Endothelial cell of umbilical vein (primary cell): ENCODE measurements around the gene WDR27. TPM values are rescaled to one million over a fixed set of nuclear protein-coding genes. Genes with fewer than 3 reads are reported as not detected.

Experiments used
- BruUV-seq: library from RNA; stranded (reverse); fragments of 400-500 nt; replicated peaks from 2 replicates; lab custom pipeline; 2021; lab: Mats Ljungman, UMichigan
- CTCF ChIA-PET: fragments of 300-600, 350-600 bp; sonication (Branson Sonifier 250); formaldehyde crosslinking; loops from one replicate; lab custom pipeline; 2021; ENCODE audit warnings: antibody characterized with exemption, inconsistent platforms; lab: Charles Lee
- POLR2A ChIA-PET: fragments of 300-600, 350-600 bp; sonication (Branson Sonifier 250); formaldehyde crosslinking; loops from one replicate; lab custom pipeline; 2021; ENCODE audit warnings: antibody characterized with exemption, inconsistent platforms; lab: Charles Lee
- DNase-seq: peaks from one replicate; pipeline ENCODE4 v3.0.0-alpha.2; 2011; ENCODE audit warnings: low read depth, low spot score
- FAIRE-seq: peaks from 2 replicates; lab custom pipeline; 2011; peaks lifted over from hg19 to GRCh38; lab: Jason Lieb, UNC
- H2AFZ ChIP-seq: 2 replicates; pipeline ENCODE4 v1.6.0; 2012; ENCODE audit warnings: low read depth, low read length, control low read depth, inconsistent platforms
- H3K27ac ChIP-seq: 2 replicates; pipeline ENCODE4 v1.5.1; 2011; ENCODE audit warnings: low read depth, mild to moderate bottlenecking, control low read depth, low read length, moderate library complexity; ENCODE audit not compliant: insufficient read depth
- H3K27me3 ChIP-seq, 2 experiments: 2 replicates each; pipeline versions ENCODE4 v1.6.0 to v1.6.1; 2011; ENCODE audit warnings: low read length in 2 of 2, mixed read lengths in 1 of 2; ENCODE audit not compliant: control insufficient read depth in 2 of 2, insufficient read depth in 2 of 2
- H3K36me3 ChIP-seq, 2 experiments: 2 replicates in 1 of 2; 3 replicates in 1 of 2; pipeline ENCODE4 v1.5.1; 2011; ENCODE audit warnings: low read length in 2 of 2, mild to moderate bottlenecking in 1 of 2, moderate library complexity in 1 of 2; ENCODE audit not compliant: control insufficient read depth in 2 of 2, insufficient read depth in 2 of 2; ENCODE audit errors: extremely low read depth in 1 of 2
- H3K4me1 ChIP-seq: 3 replicates; pipeline ENCODE4 v1.5.1; 2011; ENCODE audit warnings: mild to moderate bottlenecking, low read length; ENCODE audit not compliant: control insufficient read depth, insufficient read depth; ENCODE audit errors: extremely low read depth
- H3K4me2 ChIP-seq: 2 replicates; pipeline ENCODE4 v1.6.1; 2011; ENCODE audit warnings: low read length, control low read depth, mixed read lengths; ENCODE audit not compliant: insufficient read depth
- H3K4me3 ChIP-seq, 3 experiments: fragments of 200-600 bp in 1 of 3; sonication (generic), shearing (Covaris generic) in 1 of 3; replicated peaks in 1 of 3; 2 replicates each; pipeline ENCODE4 v1.5.1; 2011 to 2016; ENCODE audit warnings: control low read depth in 3 of 3, low read length in 3 of 3, mild to moderate bottlenecking in 2 of 3, inconsistent platforms in 1 of 3, low read depth in 1 of 3, moderate library complexity in 1 of 3; ENCODE audit not compliant: insufficient read depth in 1 of 3
- H3K79me2 ChIP-seq: 2 replicates; pipeline ENCODE4 v1.6.0; 2012; ENCODE audit warnings: low read length, inconsistent platforms; ENCODE audit not compliant: control insufficient read depth, insufficient read depth
- H3K9ac ChIP-seq: replicated peaks from 2 replicates; pipeline ENCODE3; 2011; ENCODE audit warnings: low read length, control low read depth; ENCODE audit not compliant: insufficient read depth; ENCODE audit errors: extremely low read depth
- H3K9me1 ChIP-seq: replicated peaks from 3 replicates; pipeline ENCODE4 v1.6.0; 2011; ENCODE audit warnings: mild to moderate bottlenecking, low read length; ENCODE audit not compliant: control insufficient read depth, insufficient read depth; ENCODE audit errors: extremely low read depth
- H3K9me3 ChIP-seq: replicated peaks from 2 replicates; pipeline ENCODE4 v1.5.1; 2012; ENCODE audit warnings: low read length, inconsistent platforms; ENCODE audit not compliant: control insufficient read depth, insufficient read depth
- H4K20me1 ChIP-seq: replicated peaks from 2 replicates; pipeline ENCODE3; 2011; ENCODE audit warnings: mild to moderate bottlenecking, low read length; ENCODE audit not compliant: control insufficient read depth, insufficient read depth; ENCODE audit errors: extremely low read depth
- CTCF ChIP-seq, 2 donors: IDR thresholded peaks; 1 replicate in 1 of 2; 2 replicates in 1 of 2; pipeline ENCODE4 v1.5.1; 2011; ENCODE audit warnings: low read length in 2 of 2, mild to moderate bottlenecking in 2 of 2, moderate library complexity in 2 of 2, control low read depth in 1 of 2, inconsistent platforms in 1 of 2, low read depth in 1 of 2; ENCODE audit not compliant: insufficient read depth in 1 of 2; ENCODE audit errors: extremely low read depth in 1 of 2
- EZH2 ChIP-seq: IDR thresholded peaks from 2 replicates; pipeline ENCODE4 v1.6.1; 2012; ENCODE audit warnings: borderline replicate concordance, low read depth, mild to moderate bottlenecking, moderate library complexity, low read length, inconsistent platforms; ENCODE audit not compliant: severe bottlenecking
- FOS ChIP-seq: IDR thresholded peaks from 2 replicates; pipeline ENCODE4 v1.6.1; 2011; ENCODE audit warnings: mild to moderate bottlenecking, low read length, moderate library complexity, borderline replicate concordance; ENCODE audit not compliant: insufficient read depth
- GATA2 ChIP-seq: IDR thresholded peaks from 2 replicates; pipeline ENCODE4 v1.7.0; 2011; ENCODE audit warnings: low read depth, mild to moderate bottlenecking, moderate library complexity, mixed read lengths, low read length; ENCODE audit not compliant: insufficient read length, insufficient read depth
- JUN ChIP-seq: IDR thresholded peaks from 2 replicates; pipeline ENCODE4 v1.6.1; 2011; ENCODE audit warnings: borderline replicate concordance, low read depth; ENCODE audit not compliant: insufficient read length, insufficient read depth
- MAX ChIP-seq: IDR thresholded peaks from 2 replicates; pipeline ENCODE4 v1.6.1; 2011; ENCODE audit not compliant: insufficient read depth, insufficient read length
- MYC ChIP-seq: IDR thresholded peaks from one replicate; pipeline ENCODE4 v1.6.1; 2011; ENCODE audit warnings: mild to moderate bottlenecking, low read depth, low read length
- POLR2A ChIP-seq: IDR thresholded peaks from 2 replicates; pipeline ENCODE4 v1.6.1; 2012; ENCODE audit warnings: low read depth, mild to moderate bottlenecking, control low read depth, low read length
- POLR2AphosphoS5 ChIP-seq: IDR thresholded peaks from 2 replicates; pipeline ENCODE4 v1.6.1; 2012; ENCODE audit warnings: low read depth, mild to moderate bottlenecking, control low read depth, low read length, moderate library complexity; ENCODE audit not compliant: insufficient read depth
- dilution Hi-C: fragments of 300-500 bp; cut with MboI; formaldehyde crosslinking; loops from one replicate; pipeline ENCODE4 v1.15.0; 2019; ENCODE audit warnings: low sequenced_read_pairs; ENCODE audit not compliant: extremely low pct_ligation_motif_present
- intact Hi-C: fragments of 100-400 bp; cut with micrococcal nuclease; formaldehyde crosslinking; loops from one replicate; pipeline ENCODE4 v1.10.0; 2022
- polyA plus RNA-seq, 4 experiments: library from polyadenylated mRNA; depleted of rRNA in 3 of 4; stranded (reverse) in 3 of 4; unstranded in 1 of 4; fragments of >200 nt; gene quantifications; 2 replicates each; pipeline versions ENCODE4 v1.2.1 to v1.2.3, GENCODE V29; 2011 to 2012; ENCODE audit warnings: missing spikeins in 1 of 4
- total RNA-seq: library from RNA; stranded (reverse); gene quantifications from 2 replicates; pipeline ENCODE4 v1.2.3, GENCODE V29; 2021

The WDR27 gene
- total and polyA plus RNA-seq, 2 donors (not counting 3 experiments of a cell fraction or from before 2014, with no cell fraction given), result 60.1 to 69.7 TPM

GRCh38 chr6:169726049-169726400 lies 24.2 kb upstream of the WDR27 start:
- BruUV-seq, result no TSS peak
- POLR2A ChIA-PET, result no interaction called here

More at GRCh38 chr6:169726049-169726400, 24.2 kb upstream of the WDR27 start:
- peaks cover 15% of the 10 kb centered on the region for H3K79me2 ChIP-seq
- CTCF ChIA-PET, result interaction anchor here (1.1 to 1.8 kb wide), 5 partner anchors 16 to 64 kb away, joined by 3 to 9 read pairs (median 3); partner anchors contain the start of genes C6orf120, DYNLT2, ERMARD and WDR27
- dilution Hi-C loops (no loop called here), intact Hi-C loops (loop anchor here (10.0 kb wide), 2 partner anchors 209 to 771 kb away; no protein-coding TSS in a partner anchor)
- no peak overlapping the region for H2AFZ ChIP-seq
- peaks cover 28% of the 10 kb centered on the region for H3K4me1 ChIP-seq
- FAIRE-seq (no peak), DNase-seq (no peak)
- H3K27ac ChIP-seq, result peak overlapping the region; percentile 95
- no peak overlapping the region for H3K4me2 ChIP-seq
- no peaks in the 10 kb centered on the region for H4K20me1 ChIP-seq
- no peak for TF ChIP-seq GATA2
- no peak for TF ChIP-seq JUN
- TF ChIP-seq EZH2, result no peak
- no peak for TF ChIP-seq CTCF (IDR thresholded peaks at IDR 0.05; ENCODE audit: extremely low read depth in 1 of 2, insufficient read depth in 1 of 2, low read depth in 1 of 2, low read length in 2 of 2)
- TF ChIP-seq FOS, result no peak
- no peak for TF ChIP-seq POLR2A
- TF ChIP-seq MYC, result no peak
- TF ChIP-seq MAX, result no peak
- no peak for TF ChIP-seq POLR2AphosphoS5
- H3K9me1 ChIP-seq, result no peaks in the 10 kb centered on the region
- no peaks in the 10 kb centered on the region for H3K27me3 ChIP-seq
- H3K9ac ChIP-seq, result no peak overlapping the region
- H3K9me3 ChIP-seq, result no peaks in the 10 kb centered on the region
- H3K4me3 ChIP-seq, result no peak overlapping the region
- no peaks in the 10 kb centered on the region for H3K36me3 ChIP-seq
